OCI-LY3 (cell line): ENCODE results near the gene TRERF1.

Experiments
- CTCF ChIP-seq: fragments of 200-600, 300-600 bp; sonication (generic); IDR thresholded peaks from 2 replicates; pipeline ENCODE4 v1.5.1; 2014; ENCODE audit warnings: antibody characterized with exemption, low read length, low read depth
- EZH2phosphoT487 ChIP-seq: fragments of 200-600 bp; shearing (Covaris generic); IDR thresholded peaks from 2 replicates; pipeline ENCODE4 v1.6.1; 2018; ENCODE audit warnings: antibody characterized with exemption, mixed run types, low read depth

- TF ChIP-seq CTCF, result no peak
- TF ChIP-seq EZH2phosphoT487, result no peak
Measured at GRCh38 chr6:42383421-42384205, 68.1 kb downstream of the TRERF1 start.
